DOHH2 (cell line): Measurements from ENCODE around the gene ARHGEF4.

Source experiments
- H3F3A ChIP-seq: fragments of 200-600 bp; sonication (generic), shearing (Covaris generic); 2 replicates; pipeline ENCODE4 v1.6.0; 2016; ENCODE audit warnings: antibody characterized with exemption, mild to moderate bottlenecking; ENCODE audit not compliant: control insufficient read depth, insufficient read depth
- H3K27ac ChIP-seq: fragments of 200-600 bp; sonication (generic); 2 replicates; pipeline ENCODE4 v1.5.1; 2014; ENCODE audit warnings: low read depth, mild to moderate bottlenecking, low read length, moderate library complexity
- H3K27me3 ChIP-seq: fragments of 200-600 bp; sonication (generic); 2 replicates; pipeline ENCODE4 v1.6.1; 2014; ENCODE audit warnings: mild to moderate bottlenecking, low read length, mixed read lengths; ENCODE audit not compliant: control insufficient read depth
- H3K36me3 ChIP-seq: fragments of 200-600 bp; sonication (generic); 2 replicates; pipeline ENCODE4 v1.6.1; 2014; ENCODE audit warnings: mild to moderate bottlenecking, low read length, moderate library complexity, mixed read lengths; ENCODE audit not compliant: control insufficient read depth
- H3K4me1 ChIP-seq: fragments of 200-600 bp; sonication (generic); 2 replicates; pipeline ENCODE4 v1.6.1; 2014; ENCODE audit warnings: mild to moderate bottlenecking, low read length, mixed read lengths; ENCODE audit not compliant: control insufficient read depth
- H3K4me2 ChIP-seq: fragments of 200-600 bp; sonication (generic); 2 replicates; pipeline ENCODE4 v1.6.0; 2014; ENCODE audit warnings: mild to moderate bottlenecking, low read length, moderate library complexity
- H3K4me3 ChIP-seq: fragments of 200-600 bp; sonication (generic); 2 replicates; pipeline ENCODE4 v1.5.1; 2014; ENCODE audit warnings: mild to moderate bottlenecking, low read length, mixed read lengths
- H3K79me2 ChIP-seq: fragments of 200-600 bp; sonication (generic); 2 replicates; pipeline ENCODE4 v1.6.1; 2014; ENCODE audit warnings: mild to moderate bottlenecking, low read length, mixed read lengths; ENCODE audit not compliant: control insufficient read depth
- H3K9me2 ChIP-seq: fragments of 200-600 bp; sonication (generic); replicated peaks from 2 replicates; pipeline ENCODE4 v1.6.1; 2014; ENCODE audit warnings: mild to moderate bottlenecking, low read length, mixed read lengths; ENCODE audit not compliant: control insufficient read depth
- H3K9me3 ChIP-seq: fragments of 200-600 bp; sonication (generic); 2 replicates; pipeline ENCODE4 v1.6.1; 2014; ENCODE audit warnings: antibody characterized with exemption, low read length, mixed read lengths; ENCODE audit not compliant: control insufficient read depth, insufficient read depth
- H4K20me1 ChIP-seq: fragments of 200-600 bp; sonication (generic); 2 replicates; pipeline ENCODE4 v1.6.0; 2014; ENCODE audit warnings: low read depth, mild to moderate bottlenecking, antibody characterized with exemption, low read length, moderate library complexity; ENCODE audit not compliant: control insufficient read depth, insufficient read depth
- CTCF ChIP-seq: fragments of 200-600 bp; sonication (generic); IDR thresholded peaks from one replicate; pipeline ENCODE4 v1.5.1; 2014; ENCODE audit warnings: antibody characterized with exemption, mild to moderate bottlenecking, low read depth, low read length; ENCODE audit not compliant: poor library complexity, severe bottlenecking
- EZH2phosphoT487 ChIP-seq: fragments of 200-600 bp; sonication (generic); IDR thresholded peaks from 2 replicates; pipeline ENCODE4 v1.6.1; 2017; ENCODE audit warnings: borderline replicate concordance, mild to moderate bottlenecking, antibody characterized with exemption, low read length, moderate library complexity, mixed read lengths

The ARHGEF4 gene

DNA sequence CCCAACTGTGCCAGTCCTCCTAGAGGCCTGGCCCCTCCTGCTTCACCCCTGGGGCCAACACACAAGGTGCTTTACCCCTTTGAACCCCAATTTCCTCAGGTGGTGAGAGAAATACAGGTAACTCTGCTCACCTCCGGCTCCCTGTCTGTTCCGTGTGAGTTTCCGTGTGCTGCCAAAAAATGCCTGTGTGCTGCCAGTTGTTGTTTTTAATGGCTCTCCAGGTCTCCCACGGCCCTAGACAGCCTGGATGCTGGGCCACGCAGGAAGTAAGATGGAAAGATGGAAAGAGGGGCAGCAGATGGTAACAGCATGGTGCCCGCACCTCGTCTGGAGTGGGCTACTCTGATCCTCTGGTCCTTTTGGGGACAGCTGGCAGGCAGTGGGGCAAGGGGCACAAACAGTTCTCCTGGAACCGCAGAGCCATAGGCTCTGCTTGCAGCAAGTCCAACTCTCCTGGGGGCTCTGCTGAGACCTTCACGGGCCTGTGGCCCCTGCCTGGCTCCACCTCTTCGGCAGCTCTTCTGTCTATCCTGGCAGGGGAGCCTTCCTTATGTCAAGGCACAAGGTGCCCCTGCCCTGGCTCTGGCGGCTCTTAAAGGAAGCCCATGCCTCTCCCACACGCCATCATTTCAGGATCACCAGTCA is 4.3 kb upstream of the ARHGEF4 start:
- H3K36me3 ChIP-seq: no peaks in the 10 kb centered on the region
- H3K27ac ChIP-seq: no peak overlapping the region

DNA sequence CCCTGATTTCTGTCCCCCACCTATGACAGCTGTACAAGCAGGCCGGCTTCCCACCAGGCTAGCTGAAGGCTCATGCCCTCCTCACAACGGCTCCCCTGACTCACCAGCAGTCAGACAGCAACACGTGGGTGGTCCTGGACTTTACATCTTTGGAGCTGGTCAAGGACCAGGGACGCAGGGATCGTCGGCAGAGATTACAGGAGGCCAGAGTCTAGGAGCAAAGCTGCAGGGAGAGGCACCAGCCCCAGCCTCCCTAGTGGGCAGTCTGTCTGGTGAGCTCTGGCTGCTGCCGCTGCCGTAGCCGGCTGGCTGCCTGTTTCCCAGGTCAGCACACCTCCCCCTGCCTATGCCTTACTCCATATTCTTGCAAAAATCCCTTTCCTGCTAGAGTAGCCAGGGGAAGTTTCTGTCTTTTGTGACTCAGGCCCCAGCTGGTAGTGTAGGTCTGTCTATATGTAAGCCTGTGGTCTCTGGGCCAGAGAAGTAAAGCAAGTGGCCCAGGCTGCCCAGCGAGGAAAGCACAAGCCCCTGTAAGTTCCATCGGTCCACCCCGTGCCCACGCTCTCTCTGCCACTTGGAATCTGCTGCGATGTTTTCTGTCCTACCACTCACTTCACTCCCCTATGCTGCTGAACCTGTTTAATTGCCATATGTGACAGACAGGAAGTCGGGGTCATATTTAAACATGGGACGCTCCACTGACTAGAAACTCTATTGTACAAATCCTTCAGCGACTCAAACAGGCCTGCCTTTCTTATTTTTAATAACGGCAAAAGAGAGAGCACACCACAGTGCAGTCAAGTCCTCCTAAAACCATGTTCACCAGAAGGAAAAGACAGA is 2.4 kb upstream of the ARHGEF4 start:
- H3K27ac ChIP-seq: no peak overlapping the region
- no peak overlapping the region; the same call in 1 of the 2 replicates for H3K4me2 ChIP-seq
- H3K9me2 ChIP-seq: no peaks in the 10 kb centered on the region
- peaks cover 9% of the 10 kb centered on the region for H3K4me1 ChIP-seq
- no peaks in the 10 kb centered on the region for H3K27me3 ChIP-seq
- no peaks in the 10 kb centered on the region for H4K20me1 ChIP-seq
- H3K4me3 ChIP-seq: no peak overlapping the region
- no peaks in the 10 kb centered on the region for H3K79me2 ChIP-seq
- H3F3A ChIP-seq: no peaks in the 10 kb centered on the region
- no peak for TF ChIP-seq CTCF
- no peak for TF ChIP-seq EZH2phosphoT487
- no peaks in the 10 kb centered on the region for H3K9me3 ChIP-seq
- H3K36me3 ChIP-seq: no peaks in the 10 kb centered on the region

More for the DNA sequence above, 4.3 kb upstream of the ARHGEF4 start:
- Histone ChIP-seq H3K9me2 (no peaks in the 10 kb centered on the region), H4K20me1 (no peaks in the 10 kb centered on the region), H3K27me3 (no peaks in the 10 kb centered on the region), H3K4me2 (no peak overlapping the region), H3K9me3 (no peaks in the 10 kb centered on the region), H3K79me2 (no peaks in the 10 kb centered on the region), H3F3A (no peaks in the 10 kb centered on the region), H3K4me3 (no peak overlapping the region), H3K4me1 (peaks cover 9% of the 10 kb centered on the region)
- TF ChIP-seq CTCF (no peak), EZH2phosphoT487 (no peak)

DNA sequence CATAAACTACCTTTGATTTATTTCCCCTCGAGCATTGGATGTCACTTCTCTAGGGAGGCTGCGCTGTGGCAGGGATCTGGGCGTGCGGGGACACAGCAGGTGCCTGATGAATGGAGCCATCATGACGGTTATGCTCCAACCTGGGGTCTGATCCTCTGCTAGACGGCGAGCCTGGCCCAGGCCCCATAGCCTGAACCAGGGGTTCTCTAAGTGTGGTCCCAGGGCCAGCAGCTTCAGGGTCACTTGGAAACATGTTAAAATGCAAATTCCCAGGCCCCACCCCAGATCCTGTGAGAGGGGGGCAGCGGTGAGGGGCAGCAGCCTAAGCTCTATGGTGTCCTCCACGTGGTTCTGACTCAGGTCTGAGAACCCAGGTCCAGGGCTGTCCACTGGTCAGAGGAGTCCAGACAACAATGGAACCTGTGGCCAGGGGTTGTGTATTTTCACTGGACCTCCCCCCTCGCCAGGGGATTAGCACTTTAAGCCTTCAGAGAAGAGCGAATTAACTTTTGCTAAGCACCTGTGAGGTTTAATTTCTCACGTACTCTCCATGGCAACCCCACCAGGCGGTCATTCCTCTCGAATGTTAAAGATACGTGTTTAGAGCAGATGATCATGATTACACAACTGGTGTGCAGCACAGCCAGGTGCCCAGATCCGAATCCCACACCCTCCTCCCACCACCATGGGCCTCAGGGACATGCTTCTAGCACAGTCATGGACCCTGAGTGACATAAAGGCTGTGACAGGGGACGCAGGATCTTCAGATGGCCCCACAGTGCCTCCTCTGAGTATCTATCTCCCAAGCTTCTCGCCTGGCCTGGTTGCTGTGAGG is 1.6 kb upstream of the ARHGEF4 start:
- H3K27ac ChIP-seq: no peak overlapping the region

More for the DNA sequence above, 1.6 kb upstream of the ARHGEF4 start:
- no peaks in the 10 kb centered on the region for H3K27me3 ChIP-seq
- no peaks in the 10 kb centered on the region for H3F3A ChIP-seq
- H3K9me2 ChIP-seq: no peaks in the 10 kb centered on the region
- H3K4me3 ChIP-seq: no peak overlapping the region
- H3K4me1 ChIP-seq: peaks cover 9% of the 10 kb centered on the region
- no peaks in the 10 kb centered on the region for H3K36me3 ChIP-seq
- TF ChIP-seq CTCF: no peak
- no peak for TF ChIP-seq EZH2phosphoT487
- H3K9me3 ChIP-seq: no peaks in the 10 kb centered on the region
- no peaks in the 10 kb centered on the region for H3K79me2 ChIP-seq
- no peak overlapping the region; the same call in 1 of the 2 replicates for H3K4me2 ChIP-seq
- no peaks in the 10 kb centered on the region for H4K20me1 ChIP-seq
